ENCODE data around the gene FFAR3. TPM values are rescaled to one million over a fixed set of nuclear protein-coding genes. Genes with fewer than 3 reads are reported as not detected.
A peak's percentile ranks its signal among the peaks of the same experiment; 100 is the strongest.

The FFAR3 gene
- total RNA-seq, 2 experiments from 2014 or later = not detected

DNA sequence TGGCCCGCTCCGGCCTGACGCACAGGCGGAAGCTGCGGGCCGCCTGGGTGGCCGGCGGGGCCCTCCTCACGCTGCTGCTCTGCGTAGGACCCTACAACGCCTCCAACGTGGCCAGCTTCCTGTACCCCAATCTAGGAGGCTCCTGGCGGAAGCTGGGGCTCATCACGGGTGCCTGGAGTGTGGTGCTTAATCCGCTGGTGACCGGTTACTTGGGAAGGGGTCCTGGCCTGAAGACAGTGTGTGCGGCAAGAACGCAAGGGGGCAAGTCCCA, 6.1 kb upstream of the FFAR3 start:
- no peaks in the 10 kb centered on the region for H3K36me3 ChIP-seq (ENCODE audit: insufficient read depth, low read length)
- peaks cover 15% of the 10 kb centered on the region for H3K4me1 Mint-ChIP-seq (ENCODE audit: low read depth)
- H3K4me3 Mint-ChIP-seq = no peak overlapping the region
- peaks cover 22% of the 10 kb centered on the region for H3K4me1 ChIP-seq (ENCODE audit: insufficient read depth, low read length)
- no peaks in the 10 kb centered on the region for H3K9me3 Mint-ChIP-seq
- H3K4me3 ChIP-seq (ENCODE audit: low read length) = no peak overlapping the region
- H3K27me3 ChIP-seq (ENCODE audit: control insufficient read depth in 1 of 2, insufficient read depth in 2 of 2, low read length in 2 of 2) = no peaks in the 10 kb centered on the region
- H3K27me3 Mint-ChIP-seq = peaks cover 7% of the 10 kb centered on the region
- no peaks in the 10 kb centered on the region for H3K36me3 Mint-ChIP-seq (ENCODE audit: low read depth)
- intact Hi-C loops (cut with DNase I, micrococcal nuclease) = loop anchor here (1.0 to 5.0 kb wide), 4 partner anchors 105 to 240 kb away; no protein-coding TSS in a partner anchor
- no peak overlapping the region for H3K27ac Mint-ChIP-seq
- no peak for DNase-seq
- TF ChIP-seq, protein P1, sequence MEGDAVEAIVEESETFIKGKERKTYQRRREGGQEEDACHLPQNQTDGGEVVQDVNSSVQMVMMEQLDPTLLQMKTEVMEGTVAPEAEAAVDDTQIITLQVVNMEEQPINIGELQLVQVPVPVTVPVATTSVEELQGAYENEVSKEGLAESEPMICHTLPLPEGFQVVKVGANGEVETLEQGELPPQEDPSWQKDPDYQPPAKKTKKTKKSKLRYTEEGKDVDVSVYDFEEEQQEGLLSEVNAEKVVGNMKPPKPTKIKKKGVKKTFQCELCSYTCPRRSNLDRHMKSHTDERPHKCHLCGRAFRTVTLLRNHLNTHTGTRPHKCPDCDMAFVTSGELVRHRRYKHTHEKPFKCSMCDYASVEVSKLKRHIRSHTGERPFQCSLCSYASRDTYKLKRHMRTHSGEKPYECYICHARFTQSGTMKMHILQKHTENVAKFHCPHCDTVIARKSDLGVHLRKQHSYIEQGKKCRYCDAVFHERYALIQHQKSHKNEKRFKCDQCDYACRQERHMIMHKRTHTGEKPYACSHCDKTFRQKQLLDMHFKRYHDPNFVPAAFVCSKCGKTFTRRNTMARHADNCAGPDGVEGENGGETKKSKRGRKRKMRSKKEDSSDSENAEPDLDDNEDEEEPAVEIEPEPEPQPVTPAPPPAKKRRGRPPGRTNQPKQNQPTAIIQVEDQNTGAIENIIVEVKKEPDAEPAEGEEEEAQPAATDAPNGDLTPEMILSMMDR (IDR thresholded peaks at IDR 0.05) = no peak
- ChIA-PET POLR2A (interaction anchor here (0.7 to 2.3 kb wide), 3 partner anchors 33 to 143 kb away, joined by 3 to 15 read pairs (median 4); no protein-coding TSS in a partner anchor), CTCF (interaction anchor here (1.5 to 2.1 kb wide), 4 partner anchors 19 to 143 kb away, joined by 4 to 27 read pairs (median 12); no protein-coding TSS in a partner anchor)
- no peak overlapping the region for H3K27ac ChIP-seq (ENCODE audit: low read depth in 1 of 2, low read length in 2 of 2)
- ATAC-seq (ENCODE audit: poor library complexity) = no peak
- peaks cover 0 to 3% of the 10 kb centered on the region in 2 experiments for H3K9me3 ChIP-seq (ENCODE audit: control insufficient read depth in 1 of 2, insufficient read depth in 1 of 2, low read length in 2 of 2)

DNA sequence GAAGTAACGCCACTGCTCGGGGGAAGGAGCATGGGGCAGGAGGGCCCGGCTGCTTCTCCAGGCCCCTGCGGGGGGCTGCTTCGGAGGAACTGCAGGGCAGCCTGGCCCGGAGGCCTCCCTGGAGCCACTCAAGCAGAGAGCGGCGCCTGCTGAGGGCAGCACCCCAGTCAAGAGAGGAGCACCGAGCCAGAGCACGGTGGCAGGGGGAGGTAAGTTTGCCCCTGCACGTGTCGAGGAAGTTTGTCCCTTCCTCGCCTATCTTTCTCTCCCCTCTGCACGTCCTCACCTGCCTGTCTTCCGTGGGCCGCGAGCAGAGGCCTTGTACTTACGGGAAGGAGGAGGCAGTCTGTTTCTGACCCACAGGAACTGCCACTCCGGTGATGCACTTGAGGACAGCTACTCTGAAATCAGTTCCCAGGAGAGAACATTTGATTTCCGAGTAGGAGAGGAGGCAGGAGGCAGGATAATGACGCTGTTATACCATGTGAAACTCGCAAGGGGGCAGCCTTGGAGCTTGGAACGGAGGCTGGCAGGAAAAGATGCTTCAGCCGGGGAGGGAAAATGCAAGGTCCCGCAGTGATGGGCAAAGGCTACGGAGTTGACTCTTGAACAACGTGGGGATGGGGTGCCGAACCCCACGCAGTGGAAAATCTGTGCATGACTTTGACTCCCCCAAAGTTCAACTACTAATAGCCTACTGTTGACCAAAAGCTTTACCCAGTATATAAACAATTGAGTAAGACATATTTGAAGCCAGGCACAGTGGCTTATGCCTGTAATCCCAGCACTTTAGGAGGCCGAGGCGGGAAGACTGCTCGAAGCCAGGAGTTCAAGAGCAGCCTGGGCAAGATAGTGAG, 5.6 kb upstream of the FFAR3 start:
- TF ChIP-seq, protein P1 (IDR thresholded peaks at IDR 0.05) = peak; percentile 94
- Mint-ChIP-seq H3K27ac (no peak overlapping the region), H3K9me3 (no peaks in the 10 kb centered on the region), H3K4me3 (no peak overlapping the region), H3K27me3 (peaks cover 5% of the 10 kb centered on the region), H3K4me1 (ENCODE audit: low read depth) (peaks cover 11% of the 10 kb centered on the region), H3K36me3 (ENCODE audit: low read depth) (no peaks in the 10 kb centered on the region)
- Histone ChIP-seq H3K4me3 (ENCODE audit: low read length) (no peak overlapping the region), H3K4me1 (ENCODE audit: insufficient read depth, low read length) (peaks cover 16% of the 10 kb centered on the region), H3K9me3 (ENCODE audit: control insufficient read depth in 1 of 2, insufficient read depth in 1 of 2, low read length in 2 of 2) (peaks cover 0 to 3% of the 10 kb centered on the region in 2 experiments), H3K27me3 (ENCODE audit: control insufficient read depth in 1 of 2, insufficient read depth in 2 of 2, low read length in 2 of 2) (no peaks in the 10 kb centered on the region), H3K36me3 (ENCODE audit: insufficient read depth, low read length) (no peaks in the 10 kb centered on the region), H3K27ac (ENCODE audit: low read depth in 1 of 2, low read length in 2 of 2) (no peak overlapping the region)
- intact Hi-C loops (cut with DNase I, micrococcal nuclease) = loop anchor here (1.0 to 5.0 kb wide), 4 partner anchors 106 to 240 kb away; no protein-coding TSS in a partner anchor
- POLR2A ChIA-PET = interaction anchor here (0.7 to 2.3 kb wide), 3 partner anchors 32 to 143 kb away, joined by 3 to 15 read pairs (median 4); no protein-coding TSS in a partner anchor
- CTCF ChIA-PET = interaction anchor here (0.6 to 2.1 kb wide), 10 partner anchors 12 to 308 kb away, joined by 3 to 27 read pairs (median 4); no protein-coding TSS in a partner anchor
- ATAC-seq (ENCODE audit: poor library complexity) = peak; percentile 94
- DNase-seq = peak; percentile 48 to 87 (median 57)

DNA sequence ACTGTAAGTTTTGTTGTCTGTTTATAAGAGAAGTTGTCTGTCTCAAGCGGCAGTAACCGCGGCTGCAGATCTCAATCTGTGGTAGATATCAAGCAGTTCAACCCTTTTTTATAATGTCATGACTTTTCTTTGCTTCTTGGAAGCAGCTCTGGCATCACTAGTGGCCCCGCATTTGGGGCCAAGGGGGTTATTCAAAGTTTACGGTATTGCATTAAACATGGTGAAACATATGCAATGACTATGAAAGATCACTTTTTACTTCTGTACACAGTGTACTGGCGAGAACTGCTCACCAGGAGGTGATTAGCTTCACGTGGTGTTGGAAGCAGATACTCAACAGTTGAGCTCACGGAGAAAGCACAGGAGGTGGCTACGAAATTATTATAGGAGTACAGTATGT, 4.6 kb upstream of the FFAR3 start:
- TF ChIP-seq, protein P1 (IDR thresholded peaks at IDR 0.05) = no peak
- no peaks in the 10 kb centered on the region for H3K36me3 ChIP-seq (ENCODE audit: insufficient read depth, low read length)
- DNase-seq (no peak), ATAC-seq (ENCODE audit: poor library complexity) (no peak)
- POLR2A ChIA-PET = interaction anchor here (2.3 kb wide), 1 partner anchor 109 kb away, joined by 15 read pairs; no protein-coding TSS in a partner anchor
- H3K36me3 Mint-ChIP-seq (ENCODE audit: low read depth) = no peaks in the 10 kb centered on the region
- H3K4me1 Mint-ChIP-seq (ENCODE audit: low read depth) = peaks cover 15% of the 10 kb centered on the region
- no peak overlapping the region for H3K4me3 Mint-ChIP-seq
- peaks cover 10% of the 10 kb centered on the region for H3K27me3 Mint-ChIP-seq
- peaks cover 0 to 3% of the 10 kb centered on the region in 2 experiments for H3K9me3 ChIP-seq (ENCODE audit: control insufficient read depth in 1 of 2, insufficient read depth in 1 of 2, low read length in 2 of 2)
- H3K9me3 Mint-ChIP-seq = no peaks in the 10 kb centered on the region
- H3K27me3 ChIP-seq (ENCODE audit: control insufficient read depth in 1 of 2, insufficient read depth in 2 of 2, low read length in 2 of 2) = no peaks in the 10 kb centered on the region
- CTCF ChIA-PET = interaction anchor here (0.9 to 2.1 kb wide), 6 partner anchors 21 to 309 kb away, joined by 3 to 27 read pairs (median 8); no protein-coding TSS in a partner anchor
- no peak overlapping the region for H3K4me3 ChIP-seq (ENCODE audit: low read length)
- H3K27ac ChIP-seq (ENCODE audit: low read depth in 1 of 2, low read length in 2 of 2) = no peak overlapping the region
- H3K4me1 ChIP-seq (ENCODE audit: insufficient read depth, low read length) = peaks cover 13% of the 10 kb centered on the region
- intact Hi-C loops (cut with DNase I, micrococcal nuclease) = loop anchor here in 1 of 2 experiments (2.0 to 5.0 kb wide), 2 partner anchors 107 to 239 kb away; no protein-coding TSS in a partner anchor
- no peak overlapping the region for H3K27ac Mint-ChIP-seq
